CD14-positive monocyte (primary cell): ENCODE data around the gene GMDS. TPM values are rescaled to one million over a fixed set of nuclear protein-coding genes. Genes with fewer than 3 reads are reported as not detected.
A peak's percentile ranks its signal among the peaks of the same experiment; 100 is the strongest.

ENCODE experiments used
- DNase-seq, 3 donors: peaks; one replicate each; pipeline ENCODE4 v3.0.0-alpha.2; 2011 to 2022
- H2AFZ ChIP-seq: 2 replicates; pipeline ENCODE4 v1.6.0; 2012; ENCODE audit warnings: mild to moderate bottlenecking, low read depth, low read length, inconsistent platforms; ENCODE audit not compliant: insufficient read depth, poor library complexity, severe bottlenecking
- H3K27ac ChIP-seq, 2 donors: 1 replicate in 1 of 2; 2 replicates in 1 of 2; pipeline ENCODE4 v1.5.1; 2012 to 2013; ENCODE audit warnings: low read length in 2 of 2, control low read depth in 1 of 2, inconsistent platforms in 1 of 2, low read depth in 1 of 2, mild to moderate bottlenecking in 1 of 2
- H3K27me3 ChIP-seq, 2 donors: one replicate each; pipeline versions ENCODE4 v1.6.0 to v1.6.1; 2011 to 2013; ENCODE audit warnings: low read length in 2 of 2; ENCODE audit not compliant: control insufficient read depth in 2 of 2, insufficient read depth in 2 of 2
- H3K36me3 ChIP-seq, 2 donors: replicated peaks in 1 of 2; 1 replicate in 1 of 2; 2 replicates in 1 of 2; pipeline versions ENCODE4 v1.5.1 to v1.6.1; 2012 to 2013; ENCODE audit warnings: low read length in 2 of 2, control low read depth in 1 of 2, inconsistent platforms in 1 of 2, mild to moderate bottlenecking in 1 of 2; ENCODE audit not compliant: insufficient read depth in 2 of 2, control insufficient read depth in 1 of 2
- H3K4me1 ChIP-seq, 2 donors: 1 replicate in 1 of 2; 2 replicates in 1 of 2; pipeline versions ENCODE4 v1.5.1 to v1.6.1; 2012 to 2013; ENCODE audit warnings: low read length in 2 of 2, control low read depth in 1 of 2, inconsistent platforms in 1 of 2, mild to moderate bottlenecking in 1 of 2, moderate library complexity in 1 of 2; ENCODE audit not compliant: insufficient read depth in 2 of 2, control insufficient read depth in 1 of 2
- H3K4me2 ChIP-seq: replicated peaks from 2 replicates; pipeline ENCODE3; 2012; ENCODE audit warnings: low read length, moderate library complexity, mild to moderate bottlenecking; ENCODE audit not compliant: poor library complexity, severe bottlenecking; ENCODE audit errors: extremely low read depth
- H3K4me3 ChIP-seq, 3 experiments: fragments of 200-600 bp in 1 of 3; sonication (generic) in 1 of 3; replicated peaks in 1 of 3; 1 replicate in 2 of 3; 2 replicates in 1 of 3; pipeline ENCODE4 v1.5.1; 2011 to 2013; ENCODE audit warnings: low read length in 3 of 3, mild to moderate bottlenecking in 3 of 3, control low read depth in 2 of 3, low read depth in 2 of 3, inconsistent platforms in 1 of 3, moderate library complexity in 1 of 3
- H3K79me2 ChIP-seq: 2 replicates; pipeline ENCODE4 v1.6.0; 2012; ENCODE audit warnings: mild to moderate bottlenecking, control low read depth, inconsistent platforms, low read length, moderate library complexity; ENCODE audit not compliant: insufficient read depth
- H3K9ac ChIP-seq: 2 replicates; pipeline ENCODE4 v1.6.0; 2017; ENCODE audit warnings: low read length, mild to moderate bottlenecking; ENCODE audit not compliant: insufficient read depth, poor library complexity, severe bottlenecking
- H3K9me3 ChIP-seq, 2 donors: replicated peaks in 1 of 2; 1 replicate in 1 of 2; 2 replicates in 1 of 2; pipeline versions ENCODE4 v1.5.1 to v1.6.1; 2012 to 2013; ENCODE audit warnings: low read length in 2 of 2, control low read depth in 1 of 2; ENCODE audit not compliant: control insufficient read depth in 1 of 2, insufficient read depth in 1 of 2
- H4K20me1 ChIP-seq: 2 replicates; pipeline ENCODE4 v1.6.0; 2012; ENCODE audit warnings: mild to moderate bottlenecking, low read length, control low read depth, moderate library complexity; ENCODE audit not compliant: insufficient read depth
- H3K27ac Mint-ChIP-seq, 7 donors: one replicate each; pipeline ENCODE4 v1.8.0; 2020; ENCODE audit warnings: mild to moderate bottlenecking in 7 of 7, mixed read lengths in 7 of 7, moderate library complexity in 6 of 7, inconsistent platforms in 2 of 7
- H3K27me3 Mint-ChIP-seq, 3 donors: one replicate each; pipeline ENCODE4 v1.8.0; 2021 to 2022; ENCODE audit warnings: low read depth in 3 of 3, mild to moderate bottlenecking in 3 of 3, mixed read lengths in 3 of 3, moderate library complexity in 3 of 3, inconsistent platforms in 1 of 3
- H3K36me3 Mint-ChIP-seq, 2 donors: one replicate each; pipeline ENCODE4 v1.8.0; 2020; ENCODE audit warnings: mixed read lengths in 2 of 2, inconsistent platforms in 1 of 2, mild to moderate bottlenecking in 1 of 2
- H3K4me1 Mint-ChIP-seq: one replicate; pipeline ENCODE4 v1.8.0; 2020; ENCODE audit warnings: mild to moderate bottlenecking, mixed read lengths
- H3K4me3 Mint-ChIP-seq, 2 donors: one replicate each; pipeline ENCODE4 v1.8.0; 2020; ENCODE audit warnings: mild to moderate bottlenecking in 2 of 2, mixed read lengths in 2 of 2, moderate library complexity in 1 of 2
- H3K9me3 Mint-ChIP-seq, 7 donors: one replicate each; pipeline ENCODE4 v1.8.0; 2020 to 2022; ENCODE audit warnings: mixed read lengths in 7 of 7, mild to moderate bottlenecking in 6 of 7, moderate library complexity in 6 of 7, inconsistent platforms in 2 of 7
- CTCF ChIP-seq: fragments of 200-600 bp; IDR thresholded peaks from one replicate; pipeline ENCODE4 v1.8.0; 2022; ENCODE audit warnings: antibody characterized with exemption, mild to moderate bottlenecking
- WGBS: methylation state at CpG from one replicate; pipeline ENCODE4 v1.1.5; 2013; ENCODE audit warnings: missing lambda C conversion rate; ENCODE audit not compliant: insufficient coverage; 5-methylcytosine and 5-hydroxymethylcytosine counted together
- intact Hi-C, 2 donors: fragments of 100-400 bp; cut with micrococcal nuclease; formaldehyde crosslinking; loops; one replicate each; pipeline versions ENCODE4 v1.15.0 to v1.15.1; 2023
- polyA plus RNA-seq, 3 donors: library from polyadenylated mRNA; depleted of rRNA in 1 of 3; unstranded in 2 of 3; stranded (reverse) in 1 of 3; fragments of 300-500 nt in 2 of 3; fragments of >200 nt in 1 of 3; fragmentation: Illumina TruSeq in 2 of 3; gene quantifications; 1 replicate in 2 of 3; 2 replicates in 1 of 3; pipeline ENCODE4 v1.2.3, GENCODE V29; 2012 to 2021

The GMDS gene
- polyA plus RNA-seq, 3 donors: 10.5 to 19.9 (median 17.6) TPM

GRCh38 chr6:1715336-1715735 is 530.1 kb downstream of the GMDS start:
- Mint-ChIP-seq H3K36me3 (peaks cover 8% of the 10 kb centered on the region in 2 donors), H3K4me3 (no peak overlapping the region)
- TF ChIP-seq CTCF: no peak

GRCh38 chr6:1714654-1715053 is 530.8 kb downstream of the GMDS start:
- peak overlapping the region in 1 of 7 donors; percentile 1 for H3K27ac Mint-ChIP-seq
- no peak overlapping the region for H3K4me3 Mint-ChIP-seq
- intact Hi-C loops: no loop called here
- Histone ChIP-seq H3K4me2 (no peak overlapping the region), H3K27me3 (no peaks in the 10 kb centered on the region), H3K27ac (no peak overlapping the region), H4K20me1 (no peaks in the 10 kb centered on the region), H3K36me3 (no peaks in the 10 kb centered on the region), H3K9me3 (no peaks in the 10 kb centered on the region), H3K4me1 (peaks cover 6% of the 10 kb centered on the region in 2 donors), H3K4me3 (no peak overlapping the region), H2AFZ (no peak overlapping the region), H3K9ac (no peak overlapping the region), H3K79me2 (no peaks in the 10 kb centered on the region)
- no peaks in the 10 kb centered on the region for H3K9me3 Mint-ChIP-seq
- peaks cover 8% of the 10 kb centered on the region in 2 donors for H3K36me3 Mint-ChIP-seq
- no peak for TF ChIP-seq CTCF
- H3K27me3 Mint-ChIP-seq: peaks cover 0 to 3% (median 2%) of the 10 kb centered on the region in 3 donors
- 100% methylated on average over 5 of the region's 5 CpGs for WGBS
- no peak for DNase-seq
- peaks cover 4% of the 10 kb centered on the region for H3K4me1 Mint-ChIP-seq

More at GRCh38 chr6:1715336-1715735, 530.1 kb downstream of the GMDS start:
- Histone ChIP-seq H3K36me3 (no peaks in the 10 kb centered on the region), H3K9ac (no peak overlapping the region), H3K9me3 (no peaks in the 10 kb centered on the region), H3K4me1 (no peaks in the 10 kb centered on the region), H3K4me2 (no peak overlapping the region), H3K79me2 (no peaks in the 10 kb centered on the region), H4K20me1 (no peaks in the 10 kb centered on the region), H3K27me3 (no peaks in the 10 kb centered on the region), H3K4me3 (no peak overlapping the region), H3K27ac (no peak overlapping the region), H2AFZ (no peak overlapping the region)
- Mint-ChIP-seq H3K9me3 (no peaks in the 10 kb centered on the region), H3K27me3 (peaks cover 0 to 3% (median 2%) of the 10 kb centered on the region in 3 donors), H3K4me1 (no peaks in the 10 kb centered on the region), H3K27ac (no peak overlapping the region)
- no peak for DNase-seq
- WGBS: 100% methylated on average over 3 of the region's 4 CpGs
- intact Hi-C loops: no loop called here
